NCI-H2107 treated with DMSO at 0.1 percent for 48 hours (cell line): ENCODE results near the gene TIMM22.
"Not testable (repeated sequence)": the region's sequence is repeated elsewhere in the genome, so short reads cannot be mapped to it uniquely, and the experiment has no call there.

Experiments used
- DNase-seq: peaks from one replicate; lab custom pipeline; 2025; ENCODE audit not compliant: unreplicated experiment; lab: John Stamatoyannopoulos, UW

The TIMM22 gene

DNA sequence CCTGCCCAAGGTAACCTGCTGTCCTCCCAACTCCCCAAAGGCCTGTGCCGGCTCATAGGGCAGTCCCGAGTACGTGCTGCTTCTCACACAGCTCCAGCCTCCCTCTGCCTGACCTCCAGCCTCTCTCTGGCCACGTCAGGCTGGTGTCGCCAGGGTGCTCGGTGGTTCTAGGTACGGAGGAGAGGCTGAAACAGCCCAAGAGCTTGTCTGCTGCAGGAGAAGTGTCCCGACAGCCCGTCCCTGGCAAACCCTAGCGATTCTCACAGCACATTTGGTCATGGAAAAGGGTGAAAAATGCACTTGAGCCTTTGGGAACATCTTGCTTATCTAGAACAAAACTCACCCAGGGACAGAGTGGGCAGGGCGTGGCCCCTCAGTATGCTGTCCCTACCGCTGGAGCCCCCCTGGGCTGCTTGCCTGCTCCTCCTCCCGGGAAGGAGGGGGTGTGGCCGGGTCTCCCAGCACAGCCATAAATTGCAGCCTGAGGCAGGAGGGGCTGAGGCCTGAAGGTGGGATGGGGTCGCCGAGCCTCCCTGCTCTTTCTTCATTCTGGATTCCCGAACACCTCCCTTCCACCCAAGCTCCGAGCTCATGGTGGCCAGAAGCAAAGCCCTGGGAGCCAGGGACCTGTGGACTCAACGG lies 40.4 kb downstream of the TIMM22 start:
- no peak for DNase-seq

DNA sequence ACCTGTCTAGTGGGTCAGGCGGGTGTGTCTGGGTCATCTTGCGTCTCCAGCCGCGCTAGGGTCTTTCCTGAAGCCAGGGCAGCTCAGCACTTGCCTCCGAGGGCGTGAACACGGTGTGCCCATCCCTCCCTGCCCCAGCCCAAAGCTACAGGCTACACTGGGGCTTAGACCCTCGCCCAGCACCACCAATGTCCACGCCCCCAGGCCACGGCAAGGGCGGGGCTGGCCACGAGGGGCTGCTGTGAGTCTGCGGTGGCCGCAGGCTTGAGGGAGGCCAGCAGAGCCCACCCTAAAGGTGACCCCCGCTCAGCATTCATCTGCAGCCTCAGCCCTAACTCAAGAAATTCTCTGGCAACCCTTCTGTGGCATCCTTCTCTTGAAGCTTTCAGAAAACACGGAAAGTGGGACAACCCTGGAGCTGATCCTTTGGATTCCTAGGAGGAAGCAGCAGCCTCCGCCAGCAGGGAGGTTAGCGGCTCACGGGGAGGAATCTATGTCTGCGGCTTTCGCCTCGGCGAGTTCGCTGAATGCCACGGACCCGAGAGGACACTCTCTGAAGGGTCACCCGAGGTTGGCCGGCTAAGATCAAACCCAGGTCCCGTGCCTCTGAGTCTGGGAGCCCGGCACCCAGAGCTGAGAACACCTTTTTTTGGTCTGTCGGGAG lies 41.7 kb downstream of the TIMM22 start:
- DNase-seq = no peak

DNA sequence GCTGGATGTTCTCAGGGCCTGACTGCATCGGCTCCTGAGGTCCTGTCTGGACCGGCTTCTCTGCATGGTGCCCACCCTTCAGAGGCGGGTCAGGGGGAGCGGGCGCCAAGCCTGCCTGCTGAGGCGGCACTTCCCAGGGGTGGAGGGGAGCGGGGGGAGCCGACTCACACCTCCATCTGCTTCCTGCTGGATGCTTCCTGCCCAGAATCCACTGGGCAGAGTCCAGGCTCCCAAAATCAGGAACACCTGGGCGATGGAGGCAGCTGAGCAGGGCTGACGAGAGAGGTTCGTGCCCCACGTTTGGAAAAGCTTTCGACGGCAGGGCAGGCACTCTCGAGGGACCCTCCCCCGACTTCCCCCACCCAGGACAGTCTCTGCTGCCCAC lies 42.2 kb downstream of the TIMM22 start:
- DNase-seq = no peak

DNA sequence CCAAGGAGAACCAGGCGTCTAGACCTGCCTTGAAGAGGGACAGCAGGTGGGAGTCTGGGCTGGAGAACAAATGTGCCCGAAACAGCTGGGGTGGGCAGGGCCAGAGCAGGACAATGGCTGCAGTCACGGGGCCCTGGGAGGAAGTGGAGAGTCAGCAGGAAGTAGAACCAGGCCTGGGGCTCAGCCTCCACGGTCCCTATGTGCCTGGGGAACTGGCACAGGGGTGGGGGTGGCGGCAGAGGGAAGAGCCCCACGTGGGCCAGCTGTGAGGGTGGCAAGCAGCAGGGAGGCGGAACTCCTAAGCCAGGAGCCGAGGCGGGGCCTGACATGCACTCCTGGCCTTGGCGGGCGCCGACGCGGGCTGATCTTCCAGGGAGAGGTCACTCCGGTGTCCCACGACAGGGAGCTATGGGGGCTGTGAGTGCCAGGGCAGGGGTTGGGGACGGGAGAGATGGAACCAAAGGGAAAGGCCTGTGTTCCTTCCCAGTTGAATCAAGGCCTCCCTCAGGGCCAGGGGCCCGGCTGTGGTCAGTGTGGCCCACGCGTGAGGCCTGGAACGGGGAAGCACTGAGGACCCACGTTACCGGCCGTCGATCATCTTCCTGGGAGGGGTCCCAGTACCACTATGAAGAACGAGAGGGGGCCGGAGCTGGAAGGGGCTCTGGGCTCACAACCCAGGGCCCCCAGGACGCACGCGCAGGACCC lies 42.7 kb downstream of the TIMM22 start:
- DNase-seq = no peak

DNA sequence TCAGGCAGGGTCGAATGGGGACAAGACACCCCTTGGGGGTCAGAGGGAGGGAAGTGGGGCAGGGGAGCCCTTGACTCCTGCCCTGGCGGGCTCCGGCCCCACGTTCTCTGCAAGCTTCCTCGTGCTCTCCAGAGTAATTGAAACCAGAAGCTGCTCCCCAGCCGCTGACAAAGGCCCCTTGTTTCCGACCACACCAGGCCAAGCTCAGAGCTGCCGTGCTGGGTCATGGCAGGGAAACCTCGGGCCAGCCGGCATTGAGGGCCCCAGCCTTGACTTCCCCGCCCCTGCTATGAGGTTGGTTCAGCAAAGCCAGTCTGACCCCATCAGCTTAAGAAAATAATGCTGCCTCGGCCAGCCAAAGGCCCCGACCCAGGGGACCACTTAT lies 43.3 kb downstream of the TIMM22 start:
- no peak for DNase-seq

DNA sequence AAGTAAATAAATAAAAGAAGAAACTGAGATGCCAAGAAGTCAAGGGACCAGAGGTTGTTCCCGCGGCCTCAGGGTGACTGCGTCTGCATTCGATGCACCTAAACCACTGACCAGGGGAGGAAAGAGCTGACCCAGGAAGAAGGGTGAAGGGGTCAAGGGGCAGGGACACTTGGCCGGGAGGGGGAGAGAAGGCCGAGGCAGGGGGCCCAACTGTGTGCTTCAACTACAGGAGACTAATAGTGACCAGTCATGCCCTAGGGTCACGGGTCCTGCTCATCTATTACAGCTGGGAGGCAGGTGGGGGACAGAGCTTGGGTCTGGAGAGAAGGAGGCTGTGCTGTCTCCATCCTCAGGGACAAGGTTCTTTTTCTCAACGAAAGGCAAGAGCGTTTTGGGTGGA lies 44.8 kb downstream of the TIMM22 start:
- DNase-seq = no peak

DNA sequence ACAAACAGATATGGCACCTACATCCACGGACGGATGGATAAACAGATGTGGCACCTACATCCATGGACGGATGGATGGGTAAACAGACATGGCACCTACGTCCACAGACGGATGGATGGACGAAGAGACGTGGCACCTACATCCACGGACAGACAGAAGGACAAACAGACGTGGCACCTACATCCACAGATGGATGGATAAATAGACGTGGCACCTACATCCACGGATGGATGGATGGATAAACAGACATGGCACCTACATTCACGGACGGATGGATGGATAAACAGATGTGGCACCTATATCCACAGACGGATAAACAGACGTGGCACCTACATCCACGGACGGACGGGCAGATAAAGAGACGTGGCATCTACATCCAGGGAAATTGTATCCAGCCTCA lies 45.6 kb downstream of the TIMM22 start:
- no peak for DNase-seq

DNA sequence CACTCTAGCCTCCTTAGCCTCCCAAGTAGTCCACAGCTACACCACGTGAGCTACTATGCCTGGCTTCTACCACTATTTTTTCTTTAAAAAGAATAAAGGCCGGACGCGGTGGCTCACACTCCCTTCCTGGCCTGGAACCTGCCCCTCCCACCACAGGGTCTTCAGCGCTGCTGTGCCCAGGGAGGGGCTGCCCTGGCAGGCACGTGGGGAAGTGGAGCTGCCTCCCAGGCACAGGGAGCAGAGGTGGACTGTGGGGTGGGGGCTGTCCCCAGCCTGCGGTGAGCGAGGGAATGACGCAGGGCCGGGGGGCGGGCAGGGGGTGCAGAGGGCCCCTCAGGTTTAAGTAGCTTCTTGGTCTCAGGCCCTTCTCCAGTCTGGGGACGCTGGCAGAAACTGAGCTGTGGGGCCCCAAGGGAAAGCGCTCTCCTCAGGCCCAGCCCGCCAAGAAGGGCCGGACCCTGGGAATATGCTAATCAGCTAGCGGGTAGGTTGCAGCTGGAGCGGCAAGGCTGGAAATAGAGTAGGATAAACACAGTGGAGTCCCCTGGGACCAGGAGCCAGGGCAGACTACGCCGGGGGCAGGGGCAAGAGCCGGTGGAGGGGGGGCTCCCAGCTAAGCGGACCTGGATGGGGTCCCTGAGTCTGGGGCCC lies 46.8 kb downstream of the TIMM22 start:
- DNase-seq = no peak

DNA sequence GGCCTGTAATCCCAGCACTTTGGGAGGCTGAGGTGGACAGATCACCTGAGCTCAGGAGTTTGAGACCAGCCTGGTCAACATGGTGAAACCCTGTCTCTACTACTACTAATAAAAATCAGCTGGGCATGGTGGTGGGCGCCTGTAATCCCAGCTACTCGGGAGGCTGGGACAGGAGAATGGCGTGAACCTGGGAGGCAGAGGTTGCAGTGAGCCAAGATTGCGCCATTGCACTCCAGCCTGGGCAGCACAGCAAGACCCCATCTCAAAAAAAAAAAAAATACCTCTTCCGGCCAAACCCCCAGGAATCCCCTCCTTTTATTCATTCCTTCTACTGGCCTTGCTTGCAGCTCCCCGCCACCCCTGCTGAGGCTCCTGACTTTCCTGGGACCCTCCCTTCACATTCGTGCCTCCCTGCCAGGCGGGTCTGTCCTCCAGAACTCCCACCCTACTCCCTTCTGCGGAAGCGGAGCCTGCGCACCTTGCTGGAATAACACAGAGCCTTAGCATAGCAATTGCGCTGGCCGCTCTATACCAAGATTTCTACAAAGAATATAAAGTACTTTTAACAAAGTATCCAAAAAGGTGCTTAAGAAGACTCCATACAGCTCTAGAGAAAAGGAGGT lies 47.6 kb downstream of the TIMM22 start:
- not testable (repeated sequence) for DNase-seq

DNA sequence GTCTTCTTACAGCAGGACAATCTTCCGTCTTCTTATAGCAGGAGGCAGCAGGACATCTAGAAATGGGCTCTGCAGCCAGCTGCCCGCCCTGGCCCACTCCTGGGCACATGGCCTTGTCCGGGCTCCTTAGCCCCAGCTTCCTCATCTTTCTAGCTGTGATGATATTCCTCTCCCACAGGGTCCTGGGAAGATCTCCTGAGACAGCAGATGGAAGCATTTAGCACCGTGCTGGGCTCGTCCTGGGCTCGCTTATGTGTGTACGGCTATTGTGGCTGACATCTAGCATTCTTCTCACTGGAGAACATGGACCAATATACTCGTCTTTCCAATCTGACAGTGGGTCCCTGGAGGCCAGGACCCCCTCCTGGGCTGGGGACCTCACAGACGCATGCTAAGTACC lies 48.5 kb downstream of the TIMM22 start:
- no peak for DNase-seq

DNA sequence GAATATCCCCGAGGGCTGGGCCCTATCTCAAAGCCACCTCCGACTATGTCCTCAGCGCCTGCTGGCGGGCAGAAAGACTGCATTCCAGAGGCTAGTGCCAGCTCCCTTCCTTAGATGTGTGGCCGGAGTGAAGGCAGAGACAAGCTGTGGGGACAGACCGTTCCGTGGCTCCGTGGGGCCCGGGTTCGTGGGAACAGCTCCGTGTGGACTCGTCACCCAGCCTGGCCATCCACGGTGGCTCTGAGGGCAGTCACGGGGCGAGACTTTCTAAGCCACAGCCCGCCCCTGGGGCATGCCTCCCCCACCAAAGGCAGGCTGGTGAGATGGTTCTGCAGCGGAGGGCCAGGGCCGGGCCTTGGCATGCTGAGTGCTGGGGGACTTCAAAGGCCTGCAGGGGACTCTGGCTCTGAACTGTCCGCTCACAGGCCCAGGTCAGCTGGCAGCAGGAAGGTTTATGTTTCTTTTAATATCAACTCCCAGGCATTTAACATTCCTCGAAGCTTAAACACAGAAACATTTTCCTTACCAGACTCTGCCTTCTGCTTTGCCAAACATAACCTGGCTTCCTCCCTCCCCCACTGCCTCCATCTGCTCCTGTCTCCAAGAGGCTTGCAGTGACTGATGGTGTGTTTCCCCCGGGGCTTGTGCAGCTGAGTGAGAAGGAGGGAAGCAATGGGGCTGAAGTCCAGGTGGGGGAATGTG lies 50.4 kb downstream of the TIMM22 start:
- no peak for DNase-seq

DNA sequence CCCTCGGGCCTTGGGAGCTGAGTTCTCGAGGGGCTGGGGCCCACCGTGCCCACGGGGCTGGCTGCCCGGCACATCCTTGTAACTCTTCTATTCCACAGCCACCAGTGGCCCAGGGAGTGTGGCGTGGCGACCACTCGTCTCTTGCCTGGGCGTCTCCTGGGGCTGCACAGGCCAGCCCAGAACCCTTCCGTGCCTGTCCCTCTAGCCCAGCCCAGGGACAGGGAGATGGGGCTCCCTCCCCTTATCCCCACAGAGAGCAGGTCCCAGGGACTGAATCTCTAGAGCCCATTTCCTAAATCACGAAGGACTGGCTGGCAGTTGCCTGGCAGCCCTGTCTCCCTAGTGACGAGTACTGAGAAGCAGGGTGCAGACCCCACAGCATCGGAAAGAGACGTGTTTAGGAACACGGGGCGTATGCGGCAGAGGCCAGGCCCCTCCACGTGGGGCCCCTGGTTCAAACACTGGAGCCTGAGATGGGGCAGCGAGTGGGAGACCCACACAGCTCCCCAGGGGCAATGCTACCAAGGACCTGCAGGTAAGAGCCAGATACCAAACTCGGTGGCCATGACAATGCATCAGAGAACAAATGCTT lies 51.0 kb downstream of the TIMM22 start:
- DNase-seq = no peak

DNA sequence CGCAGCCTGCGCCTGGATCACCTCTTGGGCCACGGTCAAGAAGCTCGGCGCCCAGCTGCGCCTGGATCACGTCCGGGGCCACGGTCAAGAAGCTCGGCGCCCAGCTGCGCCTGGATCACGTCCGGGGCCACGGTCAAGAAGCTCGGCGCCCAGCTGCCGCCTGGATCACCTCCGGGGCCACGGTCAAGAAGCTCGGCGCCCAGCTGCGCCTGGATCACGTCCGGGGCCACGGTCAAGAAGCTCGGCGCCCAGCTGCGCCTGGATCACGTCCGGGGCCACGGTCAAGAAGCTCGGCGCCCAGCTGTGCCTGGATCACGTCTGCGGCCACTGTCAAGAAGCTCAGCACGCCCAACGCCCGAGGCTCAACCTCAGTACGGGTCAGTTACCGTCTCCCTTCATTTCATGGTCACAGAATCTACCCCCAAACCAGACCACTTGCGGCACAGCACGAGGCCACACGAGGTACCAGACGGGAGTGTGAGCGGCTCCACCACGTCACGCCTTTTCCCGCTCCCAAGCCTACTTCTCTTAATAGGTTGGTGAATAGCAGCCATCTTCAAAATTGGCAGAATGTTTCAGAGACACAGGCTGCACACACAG lies 51.7 kb downstream of the TIMM22 start:
- not testable (repeated sequence) for DNase-seq

DNA sequence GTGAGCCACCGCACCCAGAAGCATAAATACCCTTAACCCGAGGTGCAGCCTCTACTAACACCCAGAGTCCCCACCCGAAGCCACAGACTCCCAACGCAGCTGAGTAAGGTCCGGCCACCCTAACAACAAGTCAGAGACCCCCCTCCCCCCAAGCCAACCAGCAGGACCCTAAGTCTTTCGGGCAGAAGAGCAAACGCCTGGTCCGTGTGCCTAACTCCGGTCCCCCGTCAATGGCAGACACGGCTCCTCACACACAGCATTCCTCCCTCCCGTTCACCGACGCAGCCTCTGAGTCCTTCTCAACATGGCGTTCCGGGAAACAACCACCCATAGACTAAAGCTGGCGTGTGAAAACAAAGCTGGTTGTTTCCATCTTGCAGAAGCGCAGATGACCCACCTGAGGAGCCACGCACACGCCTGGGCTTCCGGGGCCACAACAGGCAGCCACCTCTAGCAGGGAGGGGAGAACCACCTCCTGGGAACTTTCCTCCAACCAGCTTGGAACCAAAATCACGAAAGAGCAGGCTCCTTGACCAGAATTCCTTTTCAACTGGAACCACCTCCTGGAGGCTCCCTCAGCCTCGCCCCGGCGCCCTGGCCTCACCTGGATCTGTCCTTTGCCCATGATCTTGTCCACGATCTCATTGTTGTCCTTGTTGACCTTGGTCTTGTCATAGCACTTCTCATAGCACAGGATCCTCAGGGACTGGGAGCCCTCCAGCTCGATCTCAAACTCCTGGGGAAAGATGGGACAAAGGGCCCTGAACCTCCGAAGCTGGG lies 52.7 kb downstream of the TIMM22 start:
- no peak for DNase-seq

DNA sequence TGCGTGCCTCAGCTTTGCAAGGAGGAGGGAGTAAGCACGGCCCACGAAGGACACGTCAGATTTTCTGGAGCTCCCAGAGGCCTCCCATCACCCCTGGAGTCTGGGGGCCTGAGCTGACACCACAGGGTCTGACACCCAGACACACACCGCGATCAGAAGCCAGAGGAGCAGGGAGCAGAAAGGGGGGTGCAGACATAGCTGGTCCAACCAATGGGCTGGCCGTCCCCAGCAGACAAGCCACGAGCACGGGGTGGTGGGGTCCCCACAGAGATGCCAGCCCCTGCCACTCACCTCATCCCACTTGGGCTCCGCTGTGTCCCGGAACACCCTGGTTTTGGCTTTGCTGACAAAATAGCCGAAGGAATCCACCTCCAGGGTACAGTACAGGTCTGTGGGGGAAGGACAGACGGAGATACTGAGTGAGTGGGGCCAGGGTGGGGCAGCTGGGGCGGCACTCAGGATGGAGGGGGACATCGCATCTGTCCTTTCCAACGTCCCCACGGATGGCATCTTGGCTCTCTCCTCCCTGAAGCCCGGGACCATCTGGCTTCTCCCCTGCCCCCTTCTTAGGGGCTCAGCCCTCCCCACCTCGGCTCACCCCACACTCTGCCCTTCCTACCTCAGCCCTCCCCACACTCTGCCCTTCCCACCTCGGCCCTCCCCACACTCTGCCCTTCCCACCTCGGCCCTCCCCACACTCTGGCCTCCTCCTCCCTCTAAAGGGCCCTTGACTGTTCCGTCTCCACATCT lies 53.5 kb downstream of the TIMM22 start:
- DNase-seq = no peak

DNA sequence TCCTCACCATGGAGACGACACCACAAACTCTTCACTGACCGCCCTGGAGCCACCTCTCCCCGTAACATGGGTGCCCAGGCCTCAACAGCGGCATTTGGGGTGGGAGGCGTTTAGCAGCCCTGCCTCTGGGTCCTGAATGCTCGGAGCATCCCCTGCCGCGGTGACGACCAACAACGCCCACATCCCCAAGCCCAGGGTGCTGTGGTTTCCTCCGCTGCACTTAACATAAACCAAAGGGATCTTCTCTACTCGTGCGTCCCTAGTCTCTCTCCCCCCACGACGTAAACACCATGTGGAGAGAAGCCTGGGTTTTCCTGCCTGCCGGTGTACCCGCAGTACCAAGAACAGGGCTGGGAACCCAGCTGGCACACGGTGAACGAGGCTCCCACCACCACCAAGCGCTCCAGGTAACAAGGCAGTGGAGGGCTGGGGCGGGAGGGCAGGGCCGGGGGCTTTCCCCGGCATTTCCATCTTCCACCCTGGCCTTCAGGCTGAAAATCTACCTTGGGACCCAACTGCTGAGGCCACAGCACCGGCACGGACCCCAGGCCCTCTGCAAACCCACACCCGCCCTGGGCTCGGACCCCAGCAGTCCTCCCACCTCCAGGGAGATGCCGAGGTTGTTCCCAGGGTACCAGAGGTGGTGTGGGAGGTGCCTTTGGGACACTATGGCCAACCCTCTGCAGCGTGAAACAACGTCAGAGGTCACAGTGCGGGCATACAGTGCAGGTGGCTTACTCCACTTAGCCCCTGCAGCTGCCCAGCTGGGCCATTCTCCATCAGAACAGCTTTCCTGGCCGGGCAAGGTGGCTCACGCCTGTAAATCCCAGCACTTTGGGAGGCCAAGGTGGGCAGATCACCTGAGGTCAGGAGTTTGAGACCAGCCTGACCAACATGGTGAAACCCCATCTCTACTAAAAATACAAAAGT lies 54.3 kb downstream of the TIMM22 start:
- DNase-seq = no peak
